Trophoblast cell (in vitro differentiated cells and primary cell): Measurements from ENCODE around the gene CEP68.

Source experiments
- DNase-seq, 2 donors: peaks; one replicate each; pipeline ENCODE4 v3.0.0-alpha.2; 2016
- H2AFZ ChIP-seq: 2 replicates; pipeline ENCODE4 v1.6.1; 2013; ENCODE audit warnings: low read length, moderate library complexity, mild to moderate bottlenecking; ENCODE audit not compliant: insufficient read depth, poor library complexity
- H2AK5ac ChIP-seq: 2 replicates; pipeline ENCODE4 v1.6.1; 2013; ENCODE audit warnings: mild to moderate bottlenecking, low read length
- H2BK120ac ChIP-seq: 2 replicates; pipeline ENCODE4 v1.6.1; 2013; ENCODE audit warnings: low read length, mild to moderate bottlenecking, moderate library complexity; ENCODE audit not compliant: insufficient read depth, poor library complexity
- H2BK12ac ChIP-seq: 2 replicates; pipeline ENCODE4 v1.6.1; 2013; ENCODE audit warnings: mild to moderate bottlenecking, low read length, moderate library complexity
- H2BK5ac ChIP-seq: 2 replicates; pipeline ENCODE4 v1.6.1; 2013; ENCODE audit warnings: low read length, low read depth, moderate library complexity, mild to moderate bottlenecking; ENCODE audit not compliant: poor library complexity
- H3K14ac ChIP-seq: 2 replicates; pipeline ENCODE4 v1.6.1; 2013; ENCODE audit warnings: mild to moderate bottlenecking, low read length
- H3K18ac ChIP-seq: 2 replicates; pipeline ENCODE4 v1.6.1; 2013; ENCODE audit warnings: mild to moderate bottlenecking, low read length
- H3K23ac ChIP-seq: 2 replicates; pipeline ENCODE4 v1.6.1; 2013; ENCODE audit warnings: low read length
- H3K27ac ChIP-seq: 2 replicates; pipeline ENCODE4 v1.5.1; 2013; ENCODE audit warnings: low read depth, mild to moderate bottlenecking, inconsistent platforms, low read length, moderate library complexity
- H3K27me3 ChIP-seq: 2 replicates; pipeline ENCODE4 v1.6.1; 2013; ENCODE audit warnings: inconsistent platforms, mild to moderate bottlenecking, low read length, moderate library complexity; ENCODE audit not compliant: insufficient read depth
- H3K36me3 ChIP-seq, 2 experiments: 1 replicate in 1 of 2; 2 replicates in 1 of 2; pipeline ENCODE4 v1.6.1; 2013; ENCODE audit warnings: low read length in 2 of 2, mild to moderate bottlenecking in 2 of 2, moderate library complexity in 1 of 2; ENCODE audit not compliant: insufficient read depth in 2 of 2, control insufficient read depth in 1 of 2
- H3K4ac ChIP-seq: 2 replicates; pipeline ENCODE4 v1.6.1; 2013; ENCODE audit warnings: low read depth, mild to moderate bottlenecking, low read length, moderate library complexity
- H3K4me1 ChIP-seq, 2 experiments: 1 replicate in 1 of 2; 2 replicates in 1 of 2; pipeline ENCODE4 v1.6.1; 2013; ENCODE audit warnings: low read length in 2 of 2, mild to moderate bottlenecking in 2 of 2, moderate library complexity in 1 of 2; ENCODE audit not compliant: insufficient read depth in 2 of 2, control insufficient read depth in 1 of 2
- H3K4me2 ChIP-seq: 2 replicates; pipeline ENCODE4 v1.6.1; 2013; ENCODE audit warnings: inconsistent platforms, mild to moderate bottlenecking, low read length, moderate library complexity
- H3K4me3 ChIP-seq: 2 replicates; pipeline ENCODE4 v1.5.1; 2013; ENCODE audit warnings: mild to moderate bottlenecking, low read depth, low read length, inconsistent platforms
- H3K79me1 ChIP-seq: one replicate; pipeline ENCODE4 v1.6.1; 2013; ENCODE audit warnings: low read length
- H3K79me2 ChIP-seq: 2 replicates; pipeline ENCODE4 v1.6.1; 2013; ENCODE audit warnings: low read length, mild to moderate bottlenecking; ENCODE audit not compliant: control insufficient read depth, insufficient read depth, poor library complexity
- H3K9ac ChIP-seq: 2 replicates; pipeline ENCODE4 v1.6.1; 2013; ENCODE audit warnings: mild to moderate bottlenecking, low read length
- H3K9me3 ChIP-seq: 2 replicates; pipeline ENCODE4 v1.6.1; 2013; ENCODE audit warnings: low read depth, mild to moderate bottlenecking, control low read depth, inconsistent platforms, low read length; ENCODE audit not compliant: insufficient read depth
- H4K12ac ChIP-seq: 2 replicates; pipeline ENCODE4 v1.6.1; 2013; ENCODE audit warnings: low read depth, mild to moderate bottlenecking, low read length, moderate library complexity
- H4K8ac ChIP-seq: 2 replicates; pipeline ENCODE4 v1.6.1; 2013; ENCODE audit warnings: low read depth, mild to moderate bottlenecking, low read length, moderate library complexity
- H4K91ac ChIP-seq: one replicate; pipeline ENCODE4 v1.6.1; 2013; ENCODE audit warnings: low read depth, mild to moderate bottlenecking, low read length, moderate library complexity
- WGBS: extraction: QIAGEN DNeasy Blood & Tissue Kit; methylation state at CpG from one replicate; pipeline ENCODE4 v1.1.7; 2013; ENCODE audit warnings: missing lambda C conversion rate; ENCODE audit not compliant: insufficient read length, insufficient coverage; ENCODE audit errors: extremely low coverage; 5-methylcytosine and 5-hydroxymethylcytosine counted together

CEP68 gene

GRCh38 chr2:65069439-65069824 is 13.2 kb downstream of the CEP68 start:
- no peaks in the 10 kb centered on the region for H3K79me1 ChIP-seq
- no peak overlapping the region for H2AFZ ChIP-seq
- peak overlapping the region; percentile 23 for H3K18ac ChIP-seq
- H4K8ac ChIP-seq, result no peak overlapping the region
- no peaks in the 10 kb centered on the region for H3K79me2 ChIP-seq
- H3K36me3 ChIP-seq, result peaks cover 31 to 43% of the 10 kb centered on the region in 2 experiments
- no peak overlapping the region for H2BK120ac ChIP-seq
- H3K27me3 ChIP-seq, result no peaks in the 10 kb centered on the region
- no peak overlapping the region for H4K12ac ChIP-seq
- no peak overlapping the region for H3K14ac ChIP-seq
- no peak overlapping the region for H4K91ac ChIP-seq
- H2AK5ac ChIP-seq, result no peak overlapping the region
- H3K27ac ChIP-seq, result no peak overlapping the region
- no peak overlapping the region for H2BK12ac ChIP-seq
- no CpG with 5 or more reads among the region's 6 CpGs for WGBS
- H3K9ac ChIP-seq, result no peak overlapping the region
- no peak overlapping the region for H3K4me2 ChIP-seq
- H3K4me3 ChIP-seq, result no peak overlapping the region
- H2BK5ac ChIP-seq, result no peak overlapping the region
- no peak overlapping the region for H3K23ac ChIP-seq
- DNase-seq, result no peak
- H3K4ac ChIP-seq, result no peak overlapping the region
- H3K9me3 ChIP-seq, result no peaks in the 10 kb centered on the region
- peaks cover 3 to 15% of the 10 kb centered on the region in 2 experiments for H3K4me1 ChIP-seq

- no peak overlapping the region for H2AK5ac ChIP-seq
- no peaks in the 10 kb centered on the region for H3K79me1 ChIP-seq
- H3K18ac ChIP-seq, result no peak overlapping the region
- H3K23ac ChIP-seq, result no peak overlapping the region
- no peak overlapping the region for H3K4ac ChIP-seq
- no peak overlapping the region for H2BK12ac ChIP-seq
- no peak overlapping the region for H3K4me2 ChIP-seq
- no peak overlapping the region for H2BK120ac ChIP-seq
- H3K4me3 ChIP-seq, result no peak overlapping the region
- H4K8ac ChIP-seq, result no peak overlapping the region
- no peak for DNase-seq
- no peak overlapping the region for H2BK5ac ChIP-seq
- H3K27me3 ChIP-seq, result no peaks in the 10 kb centered on the region
- no peaks in the 10 kb centered on the region for H3K79me2 ChIP-seq
- H4K91ac ChIP-seq, result no peak overlapping the region
- H3K36me3 ChIP-seq, result peaks cover 31 to 43% of the 10 kb centered on the region in 2 experiments
- H3K9me3 ChIP-seq, result no peaks in the 10 kb centered on the region
- no CpG with 5 or more reads among the region's 8 CpGs for WGBS
- H3K27ac ChIP-seq, result peak overlapping the region; percentile 16
- H4K12ac ChIP-seq, result no peak overlapping the region
- H2AFZ ChIP-seq, result no peak overlapping the region
- no peak overlapping the region for H3K14ac ChIP-seq
- H3K9ac ChIP-seq, result no peak overlapping the region
- peaks cover 3 to 15% of the 10 kb centered on the region in 2 experiments for H3K4me1 ChIP-seq
Observed at GRCh38 chr2:65070172-65070830, 14.1 kb downstream of the CEP68 start.

- no peak overlapping the region for H2AFZ ChIP-seq
- no CpG with 5 or more reads among the region's 6 CpGs for WGBS
Observed at GRCh38 chr2:65070856-65071255, 14.6 kb downstream of the CEP68 start.

GRCh38 chr2:65071499-65072180 is 15.4 kb downstream of the CEP68 start:
- H2BK5ac ChIP-seq, result no peak overlapping the region
- H3K4me3 ChIP-seq, result no peak overlapping the region
- no peak overlapping the region for H3K4ac ChIP-seq
- H3K14ac ChIP-seq, result no peak overlapping the region
- H3K9me3 ChIP-seq, result no peaks in the 10 kb centered on the region
- no peak overlapping the region for H3K23ac ChIP-seq
- no peaks in the 10 kb centered on the region for H3K27me3 ChIP-seq
- H4K8ac ChIP-seq, result no peak overlapping the region
- no peak overlapping the region for H4K91ac ChIP-seq
- H2AK5ac ChIP-seq, result no peak overlapping the region
- H2BK12ac ChIP-seq, result no peak overlapping the region
- H3K27ac ChIP-seq, result no peak overlapping the region
- WGBS, result no CpG with 5 or more reads among the region's 14 CpGs
- peaks cover 5 to 22% of the 10 kb centered on the region in 2 experiments for H3K4me1 ChIP-seq
- no peak overlapping the region for H3K4me2 ChIP-seq
- H4K12ac ChIP-seq, result no peak overlapping the region
- H3K36me3 ChIP-seq, result peaks cover 34 to 47% of the 10 kb centered on the region in 2 experiments
- H2BK120ac ChIP-seq, result no peak overlapping the region
- H3K9ac ChIP-seq, result no peak overlapping the region
- H2AFZ ChIP-seq, result no peak overlapping the region
- H3K79me2 ChIP-seq, result no peaks in the 10 kb centered on the region
- no peaks in the 10 kb centered on the region for H3K79me1 ChIP-seq
- H3K18ac ChIP-seq, result no peak overlapping the region
- DNase-seq, result peak; percentile 45 to 49

More at GRCh38 chr2:65070856-65071255, 14.6 kb downstream of the CEP68 start:
- Histone ChIP-seq H3K4ac (no peak overlapping the region), H3K4me2 (no peak overlapping the region), H3K9ac (no peak overlapping the region), H3K79me1 (no peaks in the 10 kb centered on the region), H3K23ac (no peak overlapping the region), H3K14ac (no peak overlapping the region), H2BK120ac (no peak overlapping the region), H4K8ac (no peak overlapping the region), H3K27me3 (no peaks in the 10 kb centered on the region), H2AK5ac (no peak overlapping the region), H3K79me2 (no peaks in the 10 kb centered on the region), H3K9me3 (no peaks in the 10 kb centered on the region), H3K36me3 (peaks cover 31 to 43% of the 10 kb centered on the region in 2 experiments), H2BK12ac (no peak overlapping the region), H4K12ac (no peak overlapping the region), H2BK5ac (no peak overlapping the region), H3K4me3 (no peak overlapping the region), H4K91ac (no peak overlapping the region), H3K27ac (no peak overlapping the region), H3K18ac (no peak overlapping the region), H3K4me1 (peaks cover 3 to 17% of the 10 kb centered on the region in 2 experiments)
- DNase-seq, result no peak
